HepG2 (cell line): ENCODE results near the gene PRR19. TPM values are rescaled to one million over a fixed set of nuclear protein-coding genes. Genes with fewer than 3 reads are reported as not detected.

Experiments
- BRF2 ChIP-seq: sonication (generic); formaldehyde crosslinking; IDR thresholded peaks from 2 replicates; pipeline ENCODE4 v1.8.1; 2022; ENCODE audit warnings: mild to moderate bottlenecking, missing genetic modification reagents
- DMAP1 ChIP-seq: IDR thresholded peaks from 2 replicates; pipeline ENCODE4 v1.6.1; 2016
- DR1 ChIP-seq: sonication (generic); formaldehyde crosslinking; IDR thresholded peaks from 2 replicates; pipeline ENCODE4 v1.8.0; 2021; ENCODE audit warnings: mild to moderate bottlenecking, missing genetic modification reagents, inconsistent platforms
- DRAP1 ChIP-seq: IDR thresholded peaks from 2 replicates; pipeline ENCODE4 v1.6.1; 2016; ENCODE audit warnings: missing genetic modification reagents, missing compliant biosample characterization
- LRRFIP1 ChIP-seq: sonication (generic); formaldehyde crosslinking; conservative IDR thresholded peaks from 2 replicates; pipeline ENCODE4 v1.4.0; 2020; ENCODE audit warnings: missing genetic modification reagents
- NCOA1 ChIP-seq: sonication (generic); formaldehyde crosslinking; IDR thresholded peaks from 2 replicates; pipeline ENCODE4 v1.9.0; 2021; ENCODE audit warnings: missing genetic modification reagents
- NFATC3 ChIP-seq: sonication (generic); formaldehyde crosslinking; IDR thresholded peaks from 2 replicates; pipeline ENCODE4 v1.5.1; 2020; ENCODE audit warnings: mild to moderate bottlenecking, missing genetic modification reagents
- NR2C2 ChIP-seq: sonication (generic); formaldehyde crosslinking; IDR thresholded peaks from 2 replicates; pipeline ENCODE4 v1.4.0; 2020; ENCODE audit warnings: missing genetic modification reagents, mild to moderate bottlenecking, moderate library complexity, borderline replicate concordance
- RARG ChIP-seq: sonication (generic); formaldehyde crosslinking; IDR thresholded peaks from 2 replicates; pipeline ENCODE4 v1.4.0; 2020; ENCODE audit warnings: low read depth, mild to moderate bottlenecking, missing genetic modification reagents
- RELA ChIP-seq: sonication (generic); formaldehyde crosslinking; IDR thresholded peaks from 2 replicates; pipeline ENCODE4 v1.4.0; 2020; ENCODE audit warnings: missing genetic modification reagents
- RERE ChIP-seq: IDR thresholded peaks from 2 replicates; pipeline ENCODE4 v1.6.1; 2016; ENCODE audit warnings: low read depth, missing genetic modification reagents, missing compliant biosample characterization
- STAT5B ChIP-seq: sonication (generic); formaldehyde crosslinking; IDR thresholded peaks from 2 replicates; pipeline ENCODE4 v1.4.0; 2020; ENCODE audit warnings: missing genetic modification reagents
- ZFP37 ChIP-seq: sonication (generic); formaldehyde crosslinking; IDR thresholded peaks from 2 replicates; pipeline ENCODE4 v1.4.0; 2020; ENCODE audit warnings: missing genetic modification reagents, borderline replicate concordance
- ZNF276 ChIP-seq: sonication (generic); formaldehyde crosslinking; IDR thresholded peaks from 2 replicates; pipeline ENCODE4 v1.4.0; 2020; ENCODE audit warnings: mild to moderate bottlenecking, low read depth, missing genetic modification reagents
- ZNF34 ChIP-seq: sonication (generic); formaldehyde crosslinking; IDR thresholded peaks from 2 replicates; pipeline ENCODE4 v1.4.0; 2020; ENCODE audit warnings: mild to moderate bottlenecking, missing genetic modification reagents, borderline replicate concordance
- ZNF460 ChIP-seq: sonication (generic); formaldehyde crosslinking; IDR thresholded peaks from 2 replicates; pipeline ENCODE4 v1.5.1; 2020; ENCODE audit warnings: missing genetic modification reagents, mild to moderate bottlenecking, borderline replicate concordance
- ZNF615 ChIP-seq: sonication (generic); formaldehyde crosslinking; IDR thresholded peaks from 2 replicates; pipeline ENCODE4 v1.5.0; 2020; ENCODE audit warnings: mild to moderate bottlenecking, missing genetic modification reagents, borderline replicate concordance
- ZNF83 ChIP-seq: sonication (generic); formaldehyde crosslinking; IDR thresholded peaks from 2 replicates; pipeline ENCODE4 v1.4.0; 2020; ENCODE audit warnings: missing genetic modification reagents, mild to moderate bottlenecking, borderline replicate concordance
- ZSCAN30 ChIP-seq: sonication (generic); formaldehyde crosslinking; IDR thresholded peaks from 2 replicates; pipeline ENCODE4 v1.5.0; 2020; ENCODE audit warnings: mild to moderate bottlenecking, missing genetic modification reagents
- polyA plus RNA-seq, 8 experiments: library from polyadenylated mRNA; depleted of rRNA in 3 of 8; stranded (reverse) in 7 of 8; unstranded in 1 of 8; fragments of >200 nt; fragmentation: Illumina TruSeq in 4 of 8; extraction: Trizol in 4 of 8; gene quantifications; 2 replicates each; pipeline versions ENCODE4 v1.2.1 to v1.2.3, GENCODE V29; 2011 to 2016; ENCODE audit warnings: low read depth in 4 of 8, missing spikeins in 1 of 8, mixed read lengths in 1 of 8; ENCODE audit not compliant: insufficient read depth in 1 of 8
- total RNA-seq, 5 experiments: library from RNA; depleted of rRNA; stranded (reverse); fragments of >200 nt; fragmentation: Illumina TruSeq; extraction: Trizol; gene quantifications; 2 replicates each; pipeline ENCODE4 v1.2.3, GENCODE V29; 2016; ENCODE audit warnings: low read depth in 1 of 5

The PRR19 gene
- total and polyA plus RNA-seq, 2 of the 13 experiments (the other 11 are each of a cell fraction or from before 2014, with no cell fraction given) = 0.21 to 0.33 TPM

- no peak for TF ChIP-seq RERE
- no peak for TF ChIP-seq LRRFIP1 (CRISPR knock-in tag)
- TF ChIP-seq ZNF276 (CRISPR knock-in tag) = no peak
- TF ChIP-seq ZSCAN30 = 0 out of 2 replicates have a peak, but pooled peaks have one; percentile 19
- no peak for TF ChIP-seq BRF2 (CRISPR knock-in tag)
- TF ChIP-seq DRAP1 = no peak
- TF ChIP-seq NR2C2 = no peak
- no peak for TF ChIP-seq STAT5B (CRISPR knock-in tag)
- TF ChIP-seq ZNF460 (CRISPR knock-in tag) = no peak
- no peak for TF ChIP-seq ZNF615
- TF ChIP-seq NFATC3 (CRISPR knock-in tag) = no peak
- no peak for TF ChIP-seq RARG
- no peak for TF ChIP-seq ZNF83
- TF ChIP-seq DR1 = no peak
- no peak for TF ChIP-seq ZNF34 (CRISPR knock-in tag)
- TF ChIP-seq DMAP1 (CRISPR knock-in tag) = no peak
- 0 out of 2 replicates have a peak, but pooled peaks have one; percentile 12 for TF ChIP-seq NCOA1 (CRISPR knock-in tag)
- TF ChIP-seq RELA (CRISPR knock-in tag) = no peak
- no peak for TF ChIP-seq ZFP37 (CRISPR knock-in tag)
Observed at GRCh38 chr19:42281146-42281826, 20.6 kb upstream of the PRR19 start (continued).
